Measurements from ENCODE around the gene DHX29.

GRCh38 chr5:55356896-55357295, 49.4 kb upstream of the DHX29 start:
- TF ChIP-seq OVOL3 (tag by site-specific recombination; IDR thresholded peaks at IDR 0.05) (no peak), ZNF274 (IDR thresholded peaks at IDR 0.05; ENCODE audit: low read length) (no peak), ZNF274 (tag by site-specific recombination; IDR thresholded peaks at IDR 0.05; ENCODE audit: borderline replicate concordance) (no peak), SCRT1 (tag by site-specific recombination; IDR thresholded peaks at IDR 0.05; ENCODE audit: borderline replicate concordance) (no peak), RBAK (tag by site-specific recombination; IDR thresholded peaks at IDR 0.05) (no peak), REST (tag by site-specific recombination; IDR thresholded peaks at IDR 0.05) (no peak), CTCF (tag by site-specific recombination; IDR thresholded peaks at IDR 0.05) (no peak), HOXD13 (CRISPR knock-in tag; IDR thresholded peaks at IDR 0.05; ENCODE audit: borderline replicate concordance) (no peak), ZNF324 (tag by site-specific recombination; IDR thresholded peaks at IDR 0.05) (no peak), ZNF521 (tag by site-specific recombination; IDR thresholded peaks at IDR 0.05) (no peak), ZNF169 (tag by site-specific recombination; IDR thresholded peaks at IDR 0.05) (no peak), KLF9 (tag by site-specific recombination; IDR thresholded peaks at IDR 0.05; ENCODE audit: low read depth) (no peak), ZNF529 (tag by site-specific recombination; IDR thresholded peaks at IDR 0.05; ENCODE audit: insufficient replicate concordance) (no peak), GLIS2 (tag by site-specific recombination; IDR thresholded peaks at IDR 0.05) (no peak), ZBTB17 (tag by site-specific recombination; IDR thresholded peaks at IDR 0.05) (no peak)

Data from HEK293 (cell line).